Trophoblast cell (in vitro differentiated cells and primary cell): ENCODE measurements around the gene RAP1GAP.

ENCODE experiments used
- DNase-seq, 2 donors: peaks; one replicate each; pipeline ENCODE4 v3.0.0-alpha.2; 2016
- H2AFZ ChIP-seq: 2 replicates; pipeline ENCODE4 v1.6.1; 2013; ENCODE audit warnings: low read length, moderate library complexity, mild to moderate bottlenecking; ENCODE audit not compliant: insufficient read depth, poor library complexity
- H2AK5ac ChIP-seq: 2 replicates; pipeline ENCODE4 v1.6.1; 2013; ENCODE audit warnings: mild to moderate bottlenecking, low read length
- H2BK120ac ChIP-seq: 2 replicates; pipeline ENCODE4 v1.6.1; 2013; ENCODE audit warnings: low read length, mild to moderate bottlenecking, moderate library complexity; ENCODE audit not compliant: insufficient read depth, poor library complexity
- H2BK12ac ChIP-seq: 2 replicates; pipeline ENCODE4 v1.6.1; 2013; ENCODE audit warnings: mild to moderate bottlenecking, low read length, moderate library complexity
- H2BK5ac ChIP-seq: 2 replicates; pipeline ENCODE4 v1.6.1; 2013; ENCODE audit warnings: low read length, low read depth, moderate library complexity, mild to moderate bottlenecking; ENCODE audit not compliant: poor library complexity
- H3K14ac ChIP-seq: 2 replicates; pipeline ENCODE4 v1.6.1; 2013; ENCODE audit warnings: mild to moderate bottlenecking, low read length
- H3K18ac ChIP-seq: 2 replicates; pipeline ENCODE4 v1.6.1; 2013; ENCODE audit warnings: mild to moderate bottlenecking, low read length
- H3K23ac ChIP-seq: 2 replicates; pipeline ENCODE4 v1.6.1; 2013; ENCODE audit warnings: low read length
- H3K27ac ChIP-seq: 2 replicates; pipeline ENCODE4 v1.5.1; 2013; ENCODE audit warnings: low read depth, mild to moderate bottlenecking, inconsistent platforms, low read length, moderate library complexity
- H3K27me3 ChIP-seq: 2 replicates; pipeline ENCODE4 v1.6.1; 2013; ENCODE audit warnings: inconsistent platforms, mild to moderate bottlenecking, low read length, moderate library complexity; ENCODE audit not compliant: insufficient read depth
- H3K36me3 ChIP-seq, 2 experiments: 1 replicate in 1 of 2; 2 replicates in 1 of 2; pipeline ENCODE4 v1.6.1; 2013; ENCODE audit warnings: low read length in 2 of 2, mild to moderate bottlenecking in 2 of 2, moderate library complexity in 1 of 2; ENCODE audit not compliant: insufficient read depth in 2 of 2, control insufficient read depth in 1 of 2
- H3K4ac ChIP-seq: 2 replicates; pipeline ENCODE4 v1.6.1; 2013; ENCODE audit warnings: low read depth, mild to moderate bottlenecking, low read length, moderate library complexity
- H3K4me1 ChIP-seq, 2 experiments: 1 replicate in 1 of 2; 2 replicates in 1 of 2; pipeline ENCODE4 v1.6.1; 2013; ENCODE audit warnings: low read length in 2 of 2, mild to moderate bottlenecking in 2 of 2, moderate library complexity in 1 of 2; ENCODE audit not compliant: insufficient read depth in 2 of 2, control insufficient read depth in 1 of 2
- H3K4me2 ChIP-seq: 2 replicates; pipeline ENCODE4 v1.6.1; 2013; ENCODE audit warnings: inconsistent platforms, mild to moderate bottlenecking, low read length, moderate library complexity
- H3K4me3 ChIP-seq: 2 replicates; pipeline ENCODE4 v1.5.1; 2013; ENCODE audit warnings: mild to moderate bottlenecking, low read depth, low read length, inconsistent platforms
- H3K79me1 ChIP-seq: one replicate; pipeline ENCODE4 v1.6.1; 2013; ENCODE audit warnings: low read length
- H3K79me2 ChIP-seq: 2 replicates; pipeline ENCODE4 v1.6.1; 2013; ENCODE audit warnings: low read length, mild to moderate bottlenecking; ENCODE audit not compliant: control insufficient read depth, insufficient read depth, poor library complexity
- H3K9ac ChIP-seq: 2 replicates; pipeline ENCODE4 v1.6.1; 2013; ENCODE audit warnings: mild to moderate bottlenecking, low read length
- H3K9me3 ChIP-seq: 2 replicates; pipeline ENCODE4 v1.6.1; 2013; ENCODE audit warnings: low read depth, mild to moderate bottlenecking, control low read depth, inconsistent platforms, low read length; ENCODE audit not compliant: insufficient read depth
- H4K12ac ChIP-seq: 2 replicates; pipeline ENCODE4 v1.6.1; 2013; ENCODE audit warnings: low read depth, mild to moderate bottlenecking, low read length, moderate library complexity
- H4K8ac ChIP-seq: 2 replicates; pipeline ENCODE4 v1.6.1; 2013; ENCODE audit warnings: low read depth, mild to moderate bottlenecking, low read length, moderate library complexity
- H4K91ac ChIP-seq: one replicate; pipeline ENCODE4 v1.6.1; 2013; ENCODE audit warnings: low read depth, mild to moderate bottlenecking, low read length, moderate library complexity
- WGBS: extraction: QIAGEN DNeasy Blood & Tissue Kit; methylation state at CpG from one replicate; pipeline ENCODE4 v1.1.7; 2013; ENCODE audit warnings: missing lambda C conversion rate; ENCODE audit not compliant: insufficient read length, insufficient coverage; ENCODE audit errors: extremely low coverage; 5-methylcytosine and 5-hydroxymethylcytosine counted together

RAP1GAP gene

GRCh38 chr1:21668951-21669257 lies 253 bp downstream of the RAP1GAP start:
- H3K79me1 ChIP-seq = peaks cover 3% of the 10 kb centered on the region
- no peak overlapping the region for H2BK5ac ChIP-seq
- peaks cover 5% of the 10 kb centered on the region for H3K9me3 ChIP-seq
- no peak overlapping the region for H4K91ac ChIP-seq
- H2AFZ ChIP-seq = peak overlapping the region; percentile 8
- peaks cover 2% of the 10 kb centered on the region for H3K79me2 ChIP-seq
- peak overlapping the region; percentile 68 for H3K4me2 ChIP-seq
- no peaks in the 10 kb centered on the region for H3K36me3 ChIP-seq
- no peak overlapping the region for H3K18ac ChIP-seq
- no peak overlapping the region for H2AK5ac ChIP-seq
- no peak overlapping the region for H3K14ac ChIP-seq
- no peak overlapping the region for H3K4ac ChIP-seq
- no CpG with 5 or more reads among the region's 25 CpGs for WGBS
- no peak overlapping the region for H2BK12ac ChIP-seq
- DNase-seq = no peak
- no peak overlapping the region for H4K12ac ChIP-seq
- no peak overlapping the region for H4K8ac ChIP-seq
- peak overlapping the region; percentile 53 for H3K4me3 ChIP-seq
- no peak overlapping the region for H3K23ac ChIP-seq
- no peak overlapping the region for H2BK120ac ChIP-seq
- H3K9ac ChIP-seq = no peak overlapping the region
- peaks cover 2 to 14% of the 10 kb centered on the region in 2 experiments for H3K4me1 ChIP-seq
- peaks cover 11% of the 10 kb centered on the region for H3K27me3 ChIP-seq
- H3K27ac ChIP-seq = no peak overlapping the region

GRCh38 chr1:21668232-21668950 lies 766 bp downstream of the RAP1GAP start:
- Histone ChIP-seq H2BK5ac (no peak overlapping the region), H2BK120ac (no peak overlapping the region), H3K18ac (no peak overlapping the region), H3K4ac (no peak overlapping the region), H3K23ac (no peak overlapping the region), H3K27ac (no peak overlapping the region), H3K4me2 (peak overlapping the region; percentile 68), H3K4me1 (peaks cover 2 to 14% of the 10 kb centered on the region in 2 experiments), H3K9me3 (peaks cover 5% of the 10 kb centered on the region), H4K91ac (no peak overlapping the region), H3K14ac (no peak overlapping the region), H3K79me1 (peaks cover 3% of the 10 kb centered on the region), H4K12ac (no peak overlapping the region), H2AK5ac (no peak overlapping the region), H3K9ac (no peak overlapping the region), H2BK12ac (no peak overlapping the region), H3K4me3 (no peak overlapping the region), H4K8ac (no peak overlapping the region), H3K36me3 (no peaks in the 10 kb centered on the region), H3K27me3 (peaks cover 11% of the 10 kb centered on the region), H3K79me2 (peaks cover 2% of the 10 kb centered on the region), H2AFZ (no peak overlapping the region)
- no peak for DNase-seq
- no CpG with 5 or more reads among the region's 33 CpGs for WGBS

GRCh38 chr1:21667348-21668231 lies 1.6 kb downstream of the RAP1GAP start:
- Histone ChIP-seq H3K14ac (no peak overlapping the region), H3K27me3 (peaks cover 11% of the 10 kb centered on the region), H2AFZ (no peak overlapping the region), H3K79me1 (peaks cover 3% of the 10 kb centered on the region), H2BK5ac (no peak overlapping the region), H3K4me2 (no peak overlapping the region), H3K27ac (no peak overlapping the region), H3K79me2 (peaks cover 2% of the 10 kb centered on the region), H2BK12ac (no peak overlapping the region), H3K4ac (no peak overlapping the region), H3K4me3 (no peak overlapping the region), H4K91ac (no peak overlapping the region), H3K23ac (no peak overlapping the region), H2AK5ac (no peak overlapping the region), H2BK120ac (no peak overlapping the region), H4K12ac (no peak overlapping the region), H3K9ac (no peak overlapping the region), H3K9me3 (peaks cover 5% of the 10 kb centered on the region), H4K8ac (no peak overlapping the region), H3K4me1 (peaks cover 2 to 14% of the 10 kb centered on the region in 2 experiments), H3K36me3 (no peaks in the 10 kb centered on the region), H3K18ac (no peak overlapping the region)
- no CpG with 5 or more reads among the region's 11 CpGs for whole genome bisulfite sequencing
- DNase-seq = no peak

- no peak overlapping the region for H4K12ac ChIP-seq
- H4K91ac ChIP-seq = no peak overlapping the region
- H4K8ac ChIP-seq = no peak overlapping the region
- H3K9me3 ChIP-seq = peaks cover 5% of the 10 kb centered on the region
- DNase-seq = no peak
- no peaks in the 10 kb centered on the region for H3K36me3 ChIP-seq
- H2AFZ ChIP-seq = no peak overlapping the region
- no peak overlapping the region for H2AK5ac ChIP-seq
- H3K4me1 ChIP-seq = peaks cover 2 to 14% of the 10 kb centered on the region in 2 experiments
- no peak overlapping the region for H3K18ac ChIP-seq
- no peak overlapping the region for H2BK120ac ChIP-seq
- no peak overlapping the region for H3K4me3 ChIP-seq
- H3K14ac ChIP-seq = no peak overlapping the region
- H3K4me2 ChIP-seq = no peak overlapping the region
- H3K27ac ChIP-seq = no peak overlapping the region
- no peak overlapping the region for H2BK12ac ChIP-seq
- H3K4ac ChIP-seq = no peak overlapping the region
- no peak overlapping the region for H3K9ac ChIP-seq
- H2BK5ac ChIP-seq = no peak overlapping the region
- no CpG with 5 or more reads among the region's 22 CpGs for WGBS
- H3K79me1 ChIP-seq = peaks cover 3% of the 10 kb centered on the region
- peaks cover 11% of the 10 kb centered on the region for H3K27me3 ChIP-seq
- no peak overlapping the region for H3K23ac ChIP-seq
- H3K79me2 ChIP-seq = peaks cover 2% of the 10 kb centered on the region
Observed at GRCh38 chr1:21666576-21667320, 2.4 kb downstream of the RAP1GAP start.
